ENCODE results near the gene B3GNT3. TPM values are rescaled to one million over a fixed set of nuclear protein-coding genes. Genes with fewer than 3 reads are reported as not detected.

Gene B3GNT3
- total and polyA plus RNA-seq, 2 of the 13 experiments (the other 11 are each of a cell fraction or from before 2014, with no cell fraction given), result 0.86 to 4.0 TPM

GRCh38 chr19:17847538-17848366 is 52.8 kb downstream of the B3GNT3 start, which contains the start of gene JAK3 (continued):
- TF ChIP-seq HES4 (CRISPR knock-in tag; IDR thresholded peaks at IDR 0.05; ENCODE audit: borderline replicate concordance), result no peak
- TF ChIP-seq SNRNP70 (IDR thresholded peaks at IDR 0.05; ENCODE audit: low read depth, low read length), result no peak
- TF ChIP-seq ZNF12 (CRISPR knock-in tag; IDR thresholded peaks at IDR 0.05), result no peak
- no peak for TF ChIP-seq ZFP36L1 (CRISPR knock-in tag; IDR thresholded peaks at IDR 0.05)
- no peak for TF ChIP-seq ZSCAN30 (CRISPR knock-in tag; IDR thresholded peaks at IDR 0.05)
- TF ChIP-seq CREBL2 (CRISPR knock-in tag; IDR thresholded peaks at IDR 0.05; ENCODE audit: borderline replicate concordance), result no peak
- TF ChIP-seq RFXANK (CRISPR knock-in tag; IDR thresholded peaks at IDR 0.05), result no peak
- TF ChIP-seq ARNTL (CRISPR knock-in tag; IDR thresholded peaks at IDR 0.05), result peak; percentile 30; the same call in 1 of the 2 replicates
- no peak for TF ChIP-seq ZNF572 (CRISPR knock-in tag; IDR thresholded peaks at IDR 0.05)
- peak; percentile 57 for TF ChIP-seq HNF4A (CRISPR knock-in tag; IDR thresholded peaks at IDR 0.05)
- no peak for TF ChIP-seq ZFP90 (CRISPR knock-in tag; IDR thresholded peaks at IDR 0.05; ENCODE audit: borderline replicate concordance)
- no peak for TF ChIP-seq ZNF496 (CRISPR knock-in tag; IDR thresholded peaks at IDR 0.05; ENCODE audit: insufficient replicate concordance)
- TF ChIP-seq ZNF543 (CRISPR knock-in tag; IDR thresholded peaks at IDR 0.05), result 0 out of 2 replicates have a peak, but pooled peaks have one; percentile 37
- no peak for TF ChIP-seq MAFG (CRISPR knock-in tag; IDR thresholded peaks at IDR 0.05)
- no peak for TF ChIP-seq ZNF703 (CRISPR knock-in tag; IDR thresholded peaks at IDR 0.05; ENCODE audit: borderline replicate concordance)
- no peak for TF ChIP-seq IKZF4 (CRISPR knock-in tag; IDR thresholded peaks at IDR 0.05; ENCODE audit: borderline replicate concordance, low read depth, not compliant biosample characterization)
- TF ChIP-seq THYN1 (CRISPR knock-in tag; IDR thresholded peaks at IDR 0.05; ENCODE audit: borderline replicate concordance, low read depth), result no peak
- no peak for TF ChIP-seq NAIF1 (CRISPR knock-in tag; IDR thresholded peaks at IDR 0.05; ENCODE audit: borderline replicate concordance)
- TF ChIP-seq ZSCAN20 (CRISPR knock-in tag; IDR thresholded peaks at IDR 0.05; ENCODE audit: borderline replicate concordance), result no peak
- no peak for TF ChIP-seq ZNF280D (CRISPR knock-in tag; IDR thresholded peaks at IDR 0.05)
- no peak for TF ChIP-seq ZEB1 (IDR thresholded peaks at IDR 0.05; ENCODE audit: insufficient replicate concordance, low read depth)
- no peak for TF ChIP-seq ZNF446 (CRISPR knock-in tag; IDR thresholded peaks at IDR 0.05)
- no peak for TF ChIP-seq THAP7 (CRISPR knock-in tag; IDR thresholded peaks at IDR 0.05)
- 0 out of 2 replicates have a peak, but pooled peaks have one; percentile 78 for TF ChIP-seq PCBP1 (IDR thresholded peaks at IDR 0.05; ENCODE audit: borderline replicate concordance, low read depth, low read length)

All from HepG2 (cell line).